GM19099 (cell line): ENCODE measurements around the gene TRPM2.

Source experiments
- POLR2A ChIP-seq: IDR thresholded peaks from 3 replicates; pipeline ENCODE4 v1.6.1; 2011; ENCODE audit warnings: low read depth; ENCODE audit not compliant: insufficient read length; ENCODE audit errors: extremely low read depth

The TRPM2 gene

GRCh38 chr21:44478124-44478800 lies 124.8 kb downstream of the TRPM2 start:
- TF ChIP-seq POLR2A: no peak

- TF ChIP-seq POLR2A: no peak
These were observed 125.4 kb downstream of the TRPM2 start for GRCh38 chr21:44478801-44479167.

GRCh38 chr21:44480200-44481053 lies 127.0 kb downstream of the TRPM2 start:
- no peak for TF ChIP-seq POLR2A

- no peak for TF ChIP-seq POLR2A
These were observed 129.3 kb downstream of the TRPM2 start for GRCh38 chr21:44482581-44483287.

GRCh38 chr21:44483288-44484237 lies 130.1 kb downstream of the TRPM2 start:
- no peak for TF ChIP-seq POLR2A

GRCh38 chr21:44484498-44485253 lies 131.3 kb downstream of the TRPM2 start:
- TF ChIP-seq POLR2A: no peak

GRCh38 chr21:44485254-44485793 lies 131.9 kb downstream of the TRPM2 start:
- no peak for TF ChIP-seq POLR2A

- no peak for TF ChIP-seq POLR2A
These were observed 132.4 kb downstream of the TRPM2 start for GRCh38 chr21:44485796-44486195.

GRCh38 chr21:44486302-44486701 lies 132.9 kb downstream of the TRPM2 start:
- TF ChIP-seq POLR2A: no peak

GRCh38 chr21:44487831-44488230 lies 134.4 kb downstream of the TRPM2 start:
- no peak for TF ChIP-seq POLR2A

GRCh38 chr21:44489962-44490361 lies 136.5 kb downstream of the TRPM2 start:
- TF ChIP-seq POLR2A: no peak

GRCh38 chr21:44490405-44490804 lies 137.0 kb downstream of the TRPM2 start:
- no peak for TF ChIP-seq POLR2A

GRCh38 chr21:44490816-44491215 lies 137.4 kb downstream of the TRPM2 start:
- TF ChIP-seq POLR2A: no peak
